Kidney epithelial cell (primary cell): Measurements from ENCODE around the gene YPEL5. TPM values are rescaled to one million over a fixed set of nuclear protein-coding genes. Genes with fewer than 3 reads are reported as not detected.

Experiments
- DNase-seq: peaks from one replicate; pipeline ENCODE4 v3.0.0-alpha.2; 2010; ENCODE audit warnings: low read depth
- H3K27me3 ChIP-seq: 2 replicates; pipeline ENCODE4 v1.6.0; 2011; ENCODE audit warnings: low read length; ENCODE audit not compliant: control insufficient read depth, insufficient read depth
- H3K36me3 ChIP-seq: 2 replicates; pipeline ENCODE4 v1.5.1; 2011; ENCODE audit warnings: low read length; ENCODE audit not compliant: control insufficient read depth, insufficient read depth
- H3K4me3 ChIP-seq: 2 replicates; pipeline ENCODE4 v1.5.1; 2011; ENCODE audit warnings: low read depth, mild to moderate bottlenecking, control low read depth, low read length
- total RNA-seq: library from RNA; depleted of rRNA; stranded (reverse); fragments of >200 nt; gene quantifications from 2 replicates; pipeline ENCODE4 v1.2.3, GENCODE V29; 2015
- TF ChIP-seq, protein P1 (sequence below): IDR thresholded peaks from 2 replicates; pipeline ENCODE4 v1.5.1; 2011; ENCODE audit warnings: mild to moderate bottlenecking, moderate library complexity, low read length, control low read depth, inconsistent platforms; ENCODE audit not compliant: insufficient read depth, poor library complexity, severe bottlenecking

YPEL5 gene
- total RNA-seq, 1 donor from 2014 or later: 71.2 TPM

DNA sequence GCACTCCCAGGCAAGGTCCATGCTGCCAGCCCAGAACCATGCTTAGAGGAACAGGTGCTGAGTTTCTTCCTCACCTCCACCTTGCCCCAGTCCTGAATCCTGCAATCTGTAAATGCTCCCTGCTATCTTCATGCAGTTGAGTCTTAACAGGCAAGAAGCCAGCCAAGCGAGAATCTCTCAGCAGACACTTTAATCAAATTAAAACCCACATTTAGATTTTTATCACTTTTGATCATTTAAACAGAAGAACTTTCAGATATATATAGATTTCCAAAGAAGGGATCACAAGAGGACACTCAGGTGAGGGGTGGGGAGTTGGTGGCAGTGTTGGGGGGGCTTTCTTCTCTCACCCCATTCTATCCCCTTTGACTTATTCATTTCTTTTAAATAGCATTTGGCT, 58.6 kb downstream of the YPEL5 start:
- TF ChIP-seq, protein P1, sequence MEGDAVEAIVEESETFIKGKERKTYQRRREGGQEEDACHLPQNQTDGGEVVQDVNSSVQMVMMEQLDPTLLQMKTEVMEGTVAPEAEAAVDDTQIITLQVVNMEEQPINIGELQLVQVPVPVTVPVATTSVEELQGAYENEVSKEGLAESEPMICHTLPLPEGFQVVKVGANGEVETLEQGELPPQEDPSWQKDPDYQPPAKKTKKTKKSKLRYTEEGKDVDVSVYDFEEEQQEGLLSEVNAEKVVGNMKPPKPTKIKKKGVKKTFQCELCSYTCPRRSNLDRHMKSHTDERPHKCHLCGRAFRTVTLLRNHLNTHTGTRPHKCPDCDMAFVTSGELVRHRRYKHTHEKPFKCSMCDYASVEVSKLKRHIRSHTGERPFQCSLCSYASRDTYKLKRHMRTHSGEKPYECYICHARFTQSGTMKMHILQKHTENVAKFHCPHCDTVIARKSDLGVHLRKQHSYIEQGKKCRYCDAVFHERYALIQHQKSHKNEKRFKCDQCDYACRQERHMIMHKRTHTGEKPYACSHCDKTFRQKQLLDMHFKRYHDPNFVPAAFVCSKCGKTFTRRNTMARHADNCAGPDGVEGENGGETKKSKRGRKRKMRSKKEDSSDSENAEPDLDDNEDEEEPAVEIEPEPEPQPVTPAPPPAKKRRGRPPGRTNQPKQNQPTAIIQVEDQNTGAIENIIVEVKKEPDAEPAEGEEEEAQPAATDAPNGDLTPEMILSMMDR: no peak
- Histone ChIP-seq H3K4me3 (no peak overlapping the region), H3K36me3 (no peaks in the 10 kb centered on the region), H3K27me3 (peaks cover 6% of the 10 kb centered on the region)
- no peak for DNase-seq

DNA sequence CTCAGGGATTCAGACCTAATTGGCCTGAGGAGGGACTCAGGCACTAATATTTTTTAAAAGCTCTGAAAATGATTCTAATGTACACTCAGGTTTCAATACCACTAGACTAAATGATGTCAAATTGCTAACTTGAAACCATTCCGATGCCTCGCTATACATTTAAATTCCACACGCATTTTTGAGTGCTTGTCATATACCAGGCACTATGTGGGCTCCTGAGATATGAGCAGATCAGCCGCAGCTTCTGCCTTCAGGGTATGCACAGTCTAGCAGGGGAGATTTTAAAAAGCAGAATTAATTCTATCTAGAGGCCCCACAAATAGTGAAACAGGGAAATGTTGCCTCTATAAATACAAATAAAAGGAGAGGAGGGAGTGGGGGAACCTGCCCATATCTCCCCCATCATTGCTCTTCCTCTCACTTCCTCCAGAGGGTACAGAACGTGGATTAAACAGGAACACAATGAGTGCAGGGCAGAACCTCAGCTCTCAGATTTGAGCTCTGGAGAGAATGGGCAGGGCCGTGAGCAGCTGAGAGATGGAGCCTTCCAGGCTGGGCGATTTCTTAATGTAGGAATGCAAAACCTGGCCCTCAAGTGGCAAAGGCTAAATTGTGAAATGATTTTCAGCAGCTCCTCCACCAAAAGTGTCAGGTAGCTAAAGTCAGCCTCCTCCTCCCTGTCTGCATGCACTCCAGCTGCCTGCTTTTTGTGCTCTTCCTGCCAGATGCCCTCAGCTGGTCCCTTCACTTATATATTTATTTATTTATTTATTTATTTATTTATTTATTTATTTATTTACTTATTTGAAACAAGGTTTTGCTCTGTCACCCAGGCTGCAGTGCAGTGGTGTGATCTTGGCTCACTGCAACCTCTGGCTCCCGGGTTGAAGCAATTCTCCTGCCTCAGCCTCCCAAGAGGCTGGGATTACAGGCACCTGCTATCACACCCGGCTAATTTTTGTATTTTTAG, 59.9 kb downstream of the YPEL5 start:
- TF ChIP-seq, protein P1: no peak

DNA sequence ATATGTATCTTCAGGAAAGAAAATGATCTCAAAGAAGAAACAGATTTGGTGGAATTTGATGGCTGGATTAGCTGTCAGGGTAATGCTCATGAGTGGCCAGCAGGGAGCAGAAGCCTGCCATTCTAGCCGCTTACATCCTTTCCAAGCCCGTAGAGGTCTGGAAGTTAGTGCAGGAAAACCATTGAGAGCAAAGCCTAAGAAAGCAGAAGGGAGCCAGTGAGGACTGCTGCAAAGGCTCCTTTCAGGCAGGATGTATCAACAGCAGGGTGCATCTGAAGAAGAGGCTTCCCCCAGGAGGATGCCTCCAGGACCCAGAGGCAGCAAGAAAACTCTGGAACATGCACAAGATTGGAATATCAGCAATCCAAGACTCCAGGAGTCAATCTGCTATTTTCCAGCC, 61.6 kb downstream of the YPEL5 start:
- Histone ChIP-seq H3K27me3 (peaks cover 3% of the 10 kb centered on the region), H3K4me3 (no peak overlapping the region), H3K36me3 (no peaks in the 10 kb centered on the region)
- DNase-seq: no peak
- TF ChIP-seq, protein P1: peak; percentile 85

More for the DNA sequence above, 59.9 kb downstream of the YPEL5 start:
- Histone ChIP-seq H3K4me3 (no peak overlapping the region), H3K36me3 (no peaks in the 10 kb centered on the region), H3K27me3 (peaks cover 6% of the 10 kb centered on the region)
- no peak for DNase-seq

DNA sequence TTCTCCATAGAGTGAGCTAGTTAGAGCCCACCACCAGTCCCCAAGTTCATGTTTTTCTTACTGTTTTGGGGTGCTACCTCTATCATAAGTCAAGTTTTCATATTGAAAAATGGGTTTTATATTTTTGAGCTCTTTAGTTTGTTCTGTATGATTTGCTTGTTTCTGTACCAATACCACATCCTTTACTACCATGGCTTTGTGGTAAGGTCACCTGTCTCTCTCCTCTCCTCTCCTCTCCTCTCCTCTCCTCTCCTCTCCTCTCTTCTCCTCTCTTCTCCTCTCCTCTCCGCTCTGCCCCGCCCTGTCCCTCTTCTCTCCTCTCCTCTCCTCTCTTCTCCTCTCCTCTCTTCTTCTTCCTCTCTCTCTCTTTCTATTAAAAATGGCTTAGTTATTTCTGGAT, 62.4 kb downstream of the YPEL5 start:
- Histone ChIP-seq H3K27me3 (peaks cover 3% of the 10 kb centered on the region), H3K4me3 (no peak overlapping the region), H3K36me3 (no peaks in the 10 kb centered on the region)
- DNase-seq: no peak
- TF ChIP-seq, protein P1: no peak

Other genes with a start within 250 kb of the YPEL5 start
- gene ALK, start 225.4 kb upstream of the YPEL5 start, total RNA-seq: not detected in 2 replicates
- gene LBH, start 84.5 kb downstream of the YPEL5 start, total RNA-seq: 57.0 and 83.7 TPM in 2 replicates